NCI-H2171 (cell line): ENCODE results near the gene CES2.
"Not testable (repeated sequence)": the region's sequence is repeated elsewhere in the genome, so short reads cannot be mapped to it uniquely, and the experiment has no call there.

Experiments used
- DNase-seq: peaks from one replicate; lab custom pipeline; 2025; lab: John Stamatoyannopoulos, UW

Gene CES2

GRCh38 chr16:66953462-66954096 lies 18.3 kb downstream of the CES2 start:
- no peak for DNase-seq

- DNase-seq, result peak; percentile 59
These were observed 18.9 kb downstream of the CES2 start for GRCh38 chr16:66954097-66954659.

GRCh38 chr16:66955363-66956153 lies 20.2 kb downstream of the CES2 start:
- DNase-seq, result not testable (repeated sequence)

DNA sequence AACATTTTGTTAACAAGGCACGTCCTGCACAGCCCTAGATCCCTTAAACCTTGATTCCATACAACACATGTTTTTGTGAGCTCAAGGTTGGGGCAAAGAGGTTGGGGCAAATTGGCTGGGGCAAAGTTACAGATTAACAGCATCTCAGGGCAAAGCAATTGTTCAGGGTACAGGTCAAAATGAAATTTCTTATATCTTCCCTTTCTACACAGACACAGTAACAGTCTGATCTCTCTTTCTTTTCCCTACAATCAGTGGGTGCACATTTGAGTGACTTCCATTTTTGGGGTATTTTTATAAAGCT lies 20.8 kb downstream of the CES2 start:
- not testable (repeated sequence) for DNase-seq

GRCh38 chr16:66958857-66959703 lies 23.8 kb downstream of the CES2 start:
- no peak for DNase-seq

GRCh38 chr16:66959704-66960161 lies 24.4 kb downstream of the CES2 start:
- DNase-seq, result no peak

DNA sequence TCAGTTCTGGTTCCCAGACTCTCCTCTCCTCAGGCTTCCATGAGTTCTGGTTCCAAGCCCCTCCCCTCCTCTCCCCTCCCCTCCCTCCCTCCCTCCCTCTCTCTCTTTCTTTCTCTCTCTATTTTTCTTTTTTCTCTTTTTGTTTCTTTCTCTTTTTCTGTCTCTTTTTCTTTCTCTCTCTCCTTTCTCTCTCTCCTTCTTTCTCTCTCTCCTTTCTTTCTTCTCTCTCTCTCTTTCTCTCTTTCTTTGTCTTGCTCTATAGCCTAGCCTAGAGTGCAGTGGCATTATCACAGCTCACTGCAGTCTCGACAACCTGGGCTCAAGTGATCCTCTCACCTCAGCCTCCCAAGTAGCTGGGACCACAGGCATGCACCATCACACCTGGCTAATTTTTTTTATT lies 25.0 kb downstream of the CES2 start:
- no peak for DNase-seq

DNA sequence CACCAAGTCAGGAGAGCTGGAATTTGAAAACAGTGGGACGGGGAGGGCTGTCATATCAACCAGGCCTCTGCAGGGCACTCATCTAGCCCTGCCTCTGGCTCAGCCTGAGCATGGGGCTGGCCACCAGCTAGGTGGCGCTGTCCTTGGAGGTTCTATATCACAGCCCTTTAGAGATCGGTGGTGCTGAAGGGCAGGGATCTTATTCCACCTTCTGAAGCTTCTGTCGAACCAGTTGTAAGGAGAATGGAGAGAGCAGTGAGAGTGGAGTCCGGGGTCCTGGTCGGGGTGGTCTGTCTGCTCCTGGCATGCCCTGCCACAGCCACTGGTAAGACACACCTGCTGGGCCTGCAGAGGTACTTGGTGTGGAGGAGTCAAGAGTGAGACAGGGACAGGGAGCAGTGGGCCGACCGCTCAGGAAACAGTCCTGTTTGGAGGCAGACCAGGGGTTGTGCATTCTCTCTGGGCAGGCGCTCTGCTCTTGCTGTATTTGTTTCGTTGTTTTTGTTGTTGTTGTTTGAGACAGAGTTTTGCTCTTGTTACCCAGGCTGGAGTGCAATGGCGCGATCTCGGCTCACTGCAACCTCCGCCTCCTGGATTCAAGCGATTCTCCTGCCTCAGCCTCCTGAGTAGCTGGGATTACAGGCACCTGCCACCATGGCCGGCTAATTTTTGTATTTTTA lies 25.9 kb downstream of the CES2 start, which contains the start of gene CES3:
CES3 (plus strand) TSS at position 202 of the 680 bp plus-strand sequence; CDS start at position 244, 42 bp downstream.
- DNase-seq, result no peak

GRCh38 chr16:66961914-66962313 lies 26.6 kb downstream of the CES2 start:
- DNase-seq, result no peak

DNA sequence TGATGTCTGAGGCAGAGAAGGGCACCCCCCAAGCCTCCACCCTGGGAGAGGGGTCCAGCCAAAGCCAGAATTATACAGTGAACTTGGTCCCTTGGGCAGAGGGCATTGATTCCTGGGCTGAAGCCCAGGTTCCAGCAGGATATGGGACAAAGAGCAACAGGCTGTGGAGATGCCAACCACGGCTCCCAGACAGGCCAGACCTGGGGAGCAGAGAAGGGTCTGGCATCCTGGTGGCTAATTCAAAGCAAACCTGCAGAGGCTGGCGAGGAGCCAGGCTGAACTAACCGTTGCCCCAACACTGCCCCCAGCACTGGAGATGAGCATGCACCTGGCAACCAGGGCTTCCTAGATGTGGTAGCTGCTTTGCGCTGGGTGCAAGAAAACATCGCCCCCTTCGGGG lies 28.7 kb downstream of the CES2 start:
- DNase-seq, result no peak

- no peak for DNase-seq
These were observed 33.5 kb downstream of the CES2 start for GRCh38 chr16:66968847-66969246.

- DNase-seq, result no peak
These were observed 35.7 kb downstream of the CES2 start for GRCh38 chr16:66970775-66971720.

DNA sequence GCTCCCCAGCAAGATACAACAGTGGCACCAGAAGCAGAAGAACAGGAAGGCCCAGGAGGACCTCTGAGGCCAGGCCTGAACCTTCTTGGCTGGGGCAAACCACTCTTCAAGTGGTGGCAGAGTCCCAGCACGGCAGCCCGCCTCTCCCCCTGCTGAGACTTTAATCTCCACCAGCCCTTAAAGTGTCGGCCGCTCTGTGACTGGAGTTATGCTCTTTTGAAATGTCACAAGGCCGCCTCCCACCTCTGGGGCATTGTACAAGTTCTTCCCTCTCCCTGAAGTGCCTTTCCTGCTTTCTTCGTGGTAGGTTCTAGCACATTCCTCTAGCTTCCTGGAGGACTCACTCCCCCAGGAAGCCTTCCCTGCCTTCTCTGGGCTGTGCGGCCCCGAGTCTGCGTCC lies 37.7 kb downstream of the CES2 start:
- DNase-seq, result no peak

GRCh38 chr16:66973716-66974115 lies 38.4 kb downstream of the CES2 start:
- DNase-seq, result no peak

DNA sequence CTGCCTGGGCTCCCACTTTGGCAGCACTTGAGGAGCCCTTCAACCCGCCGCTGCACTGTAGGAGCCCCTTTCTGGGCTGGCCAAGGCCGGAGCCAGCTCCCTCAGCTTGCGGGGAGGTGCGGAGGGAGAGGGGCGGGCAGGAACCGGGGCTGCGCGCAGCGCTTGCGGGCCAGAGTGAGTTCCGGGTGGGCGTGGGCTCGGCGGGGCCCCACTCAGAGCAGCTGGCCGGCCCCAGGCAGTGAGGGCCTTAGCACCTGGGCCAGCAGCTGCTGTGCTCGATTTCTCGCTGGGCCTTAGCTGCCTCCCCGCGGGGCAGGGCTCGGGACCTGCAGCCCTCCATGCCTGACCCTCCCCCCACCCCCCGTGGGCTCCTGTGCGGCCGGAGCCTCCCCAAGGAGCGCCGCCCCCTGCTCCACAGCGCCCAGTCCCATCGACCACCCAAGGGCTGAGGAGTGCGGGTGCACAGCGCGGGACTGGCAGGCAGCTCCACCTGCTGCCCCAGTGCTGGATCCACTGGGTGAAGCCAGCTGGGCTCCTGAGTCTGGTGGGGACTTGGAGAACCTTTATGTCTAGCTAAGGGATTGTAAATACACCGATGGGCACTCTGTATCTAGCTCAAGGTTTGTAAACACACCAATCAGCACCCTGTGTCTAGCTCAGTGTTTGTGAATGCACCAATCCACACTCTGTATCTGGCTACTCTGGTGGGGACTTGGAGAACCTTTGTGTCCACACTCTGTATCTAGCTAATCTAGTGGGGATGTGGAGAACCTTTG lies 39.0 kb downstream of the CES2 start:
- DNase-seq, result not testable (repeated sequence)

GRCh38 chr16:66974932-66975246 lies 39.6 kb downstream of the CES2 start:
- DNase-seq, result not testable (repeated sequence)

DNA sequence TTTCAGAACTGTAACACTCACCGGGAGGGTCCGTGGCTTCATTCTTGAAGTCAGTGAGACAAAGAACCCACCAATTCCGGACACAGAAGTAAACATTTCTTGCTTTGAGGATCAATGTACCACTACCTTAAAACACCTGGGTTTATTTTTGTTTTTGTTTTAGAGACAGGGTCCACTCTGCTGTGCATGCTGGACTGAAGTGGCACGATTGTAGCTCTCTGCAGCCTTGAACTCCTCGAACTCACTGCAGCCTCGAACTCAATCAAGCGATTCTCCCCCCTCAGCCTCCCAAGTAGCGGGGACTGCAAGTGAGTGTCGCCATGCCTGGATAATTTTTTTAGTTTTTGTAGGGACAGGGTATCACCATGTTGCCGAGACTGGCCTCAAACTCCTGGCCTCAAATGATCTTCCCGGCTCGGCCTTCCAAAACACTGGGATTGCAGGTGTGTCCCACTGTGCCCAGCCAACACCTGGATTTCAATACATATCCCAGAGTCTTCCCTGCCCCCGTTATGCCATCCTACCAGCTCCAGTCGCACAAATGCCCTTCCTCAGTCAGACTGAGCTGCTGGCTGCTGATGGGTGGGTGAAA lies 40.1 kb downstream of the CES2 start:
- DNase-seq, result no peak

GRCh38 chr16:66976746-66977145 lies 41.4 kb downstream of the CES2 start:
- DNase-seq, result no peak

- DNase-seq, result peak; percentile 74
These were observed 42.2 kb downstream of the CES2 start for GRCh38 chr16:66977341-66978113.
